AG09309 (cell line): ENCODE results near the gene TBC1D19.

Experiments used
- DNase-seq: peaks from one replicate; pipeline ENCODE4 v3.0.0-alpha.2; 2010; ENCODE audit warnings: low read depth
- H3K4me3 ChIP-seq: 2 replicates; pipeline ENCODE4 v1.5.1; 2011; ENCODE audit warnings: mild to moderate bottlenecking, low read depth, low read length, moderate library complexity; ENCODE audit not compliant: control insufficient read depth
- TF ChIP-seq, protein P1 (sequence below): IDR thresholded peaks from 2 replicates; pipeline ENCODE4 v1.5.1; 2011; ENCODE audit warnings: mild to moderate bottlenecking, low read depth, low read length, inconsistent platforms; ENCODE audit not compliant: insufficient read depth, control insufficient read depth; ENCODE audit errors: missing control alignments

The TBC1D19 gene

DNA sequence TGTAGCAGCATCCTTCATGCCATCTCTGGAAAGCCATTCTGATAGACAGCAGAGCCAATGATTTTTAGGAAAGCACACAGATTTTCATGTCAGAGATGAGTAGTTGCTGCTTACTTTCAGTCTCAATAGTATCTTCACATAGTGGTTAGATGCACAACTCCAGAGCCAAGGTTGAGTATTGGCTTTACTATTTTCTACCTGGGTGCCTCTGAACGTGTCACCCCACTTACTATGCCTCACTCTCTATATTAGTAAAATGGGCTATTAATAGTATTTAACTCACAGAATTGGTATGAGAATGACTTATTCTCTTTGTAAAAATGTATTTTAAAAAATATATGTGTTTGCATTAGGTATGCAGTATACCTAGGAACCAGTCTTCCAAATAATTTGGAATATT, 168.0 kb downstream of the TBC1D19 start:
- no peak for DNase-seq
- TF ChIP-seq, protein P1, sequence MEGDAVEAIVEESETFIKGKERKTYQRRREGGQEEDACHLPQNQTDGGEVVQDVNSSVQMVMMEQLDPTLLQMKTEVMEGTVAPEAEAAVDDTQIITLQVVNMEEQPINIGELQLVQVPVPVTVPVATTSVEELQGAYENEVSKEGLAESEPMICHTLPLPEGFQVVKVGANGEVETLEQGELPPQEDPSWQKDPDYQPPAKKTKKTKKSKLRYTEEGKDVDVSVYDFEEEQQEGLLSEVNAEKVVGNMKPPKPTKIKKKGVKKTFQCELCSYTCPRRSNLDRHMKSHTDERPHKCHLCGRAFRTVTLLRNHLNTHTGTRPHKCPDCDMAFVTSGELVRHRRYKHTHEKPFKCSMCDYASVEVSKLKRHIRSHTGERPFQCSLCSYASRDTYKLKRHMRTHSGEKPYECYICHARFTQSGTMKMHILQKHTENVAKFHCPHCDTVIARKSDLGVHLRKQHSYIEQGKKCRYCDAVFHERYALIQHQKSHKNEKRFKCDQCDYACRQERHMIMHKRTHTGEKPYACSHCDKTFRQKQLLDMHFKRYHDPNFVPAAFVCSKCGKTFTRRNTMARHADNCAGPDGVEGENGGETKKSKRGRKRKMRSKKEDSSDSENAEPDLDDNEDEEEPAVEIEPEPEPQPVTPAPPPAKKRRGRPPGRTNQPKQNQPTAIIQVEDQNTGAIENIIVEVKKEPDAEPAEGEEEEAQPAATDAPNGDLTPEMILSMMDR = no peak
- no peak overlapping the region for H3K4me3 ChIP-seq

DNA sequence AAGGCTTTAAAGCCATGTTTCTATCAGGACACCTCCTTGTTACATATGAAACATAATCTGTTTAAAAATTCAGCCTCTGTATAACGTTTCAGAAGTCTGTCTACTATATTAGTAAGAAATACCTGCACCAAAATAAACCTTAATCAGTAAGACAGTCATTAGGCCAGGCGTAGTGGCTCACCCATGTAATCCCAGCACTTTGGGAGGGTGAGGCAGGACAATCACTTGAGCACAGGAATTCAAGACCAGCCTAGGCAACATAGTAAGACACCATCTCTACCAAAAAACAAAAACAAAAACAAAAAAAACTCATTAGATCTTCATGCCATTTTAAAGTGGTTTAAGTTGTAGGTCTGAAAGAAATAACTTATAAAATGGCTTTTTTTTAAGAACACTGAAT, 169.3 kb downstream of the TBC1D19 start:
- no peak for DNase-seq
- TF ChIP-seq, protein P1 = no peak
- H3K4me3 ChIP-seq = no peak overlapping the region

DNA sequence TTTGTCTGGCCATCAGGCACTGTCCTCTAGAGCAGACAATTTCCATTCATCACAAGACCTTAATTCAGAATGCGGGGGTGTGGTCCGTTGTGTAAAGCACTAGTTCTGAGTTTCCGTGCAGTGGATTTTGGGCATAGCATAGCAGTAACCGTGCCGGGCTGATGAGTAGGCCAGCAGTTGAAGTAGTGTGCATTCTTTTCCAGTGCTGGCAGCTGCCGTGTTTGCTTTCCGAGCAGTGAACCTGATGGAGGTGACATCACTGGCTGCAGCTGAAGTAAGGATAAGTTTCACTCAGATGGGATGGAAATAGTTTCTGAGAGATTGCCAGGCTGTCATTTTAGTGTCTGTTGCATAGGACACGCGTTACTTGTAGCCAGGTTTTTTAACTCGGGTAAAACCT, 169.7 kb downstream of the TBC1D19 start:
- H3K4me3 ChIP-seq = no peak overlapping the region
- peak; percentile 20 for DNase-seq
- TF ChIP-seq, protein P1 = no peak

DNA sequence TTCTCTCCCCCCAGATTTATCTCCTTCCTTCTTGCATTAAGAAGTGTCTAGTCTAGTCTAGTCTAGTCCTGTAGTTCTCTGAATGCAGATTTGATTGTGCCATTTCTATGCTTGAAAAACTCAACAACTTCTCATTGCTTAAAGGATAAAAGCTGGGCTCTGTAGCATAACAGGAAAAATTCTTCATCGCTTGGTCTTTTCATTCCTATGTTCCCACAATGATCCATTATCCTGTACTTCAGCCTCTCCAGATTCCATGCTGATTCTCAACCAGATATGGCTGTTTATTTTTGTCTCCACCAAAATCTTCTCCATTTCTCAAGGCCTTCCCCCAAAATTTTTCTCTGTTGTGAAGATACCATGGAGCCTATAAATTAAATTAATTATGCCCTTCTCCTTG, 173.9 kb downstream of the TBC1D19 start:
- TF ChIP-seq, protein P1 = no peak
- DNase-seq = no peak

DNA sequence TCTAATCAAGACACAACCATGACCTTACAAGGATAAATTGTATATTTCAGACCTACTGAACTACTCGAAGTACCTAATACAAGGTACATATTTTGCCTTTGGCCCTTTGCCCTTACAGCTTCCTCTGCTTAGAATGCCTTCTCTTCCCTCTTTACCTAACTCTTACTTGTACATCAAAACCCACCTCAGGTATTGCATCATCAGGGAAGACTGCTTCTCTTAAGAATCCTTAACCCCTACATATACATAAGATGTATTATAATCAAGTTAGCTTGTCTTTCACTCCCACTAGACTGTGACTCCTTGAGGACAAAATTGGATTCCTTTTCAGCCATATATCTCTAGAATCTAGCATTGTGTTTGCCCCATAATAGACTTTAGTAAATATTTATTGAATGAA, 175.0 kb downstream of the TBC1D19 start:
- no peak for DNase-seq
- H3K4me3 ChIP-seq = no peak overlapping the region
- TF ChIP-seq, protein P1 = no peak

More for the DNA sequence above, 173.9 kb downstream of the TBC1D19 start:
- no peak overlapping the region for H3K4me3 ChIP-seq

DNA sequence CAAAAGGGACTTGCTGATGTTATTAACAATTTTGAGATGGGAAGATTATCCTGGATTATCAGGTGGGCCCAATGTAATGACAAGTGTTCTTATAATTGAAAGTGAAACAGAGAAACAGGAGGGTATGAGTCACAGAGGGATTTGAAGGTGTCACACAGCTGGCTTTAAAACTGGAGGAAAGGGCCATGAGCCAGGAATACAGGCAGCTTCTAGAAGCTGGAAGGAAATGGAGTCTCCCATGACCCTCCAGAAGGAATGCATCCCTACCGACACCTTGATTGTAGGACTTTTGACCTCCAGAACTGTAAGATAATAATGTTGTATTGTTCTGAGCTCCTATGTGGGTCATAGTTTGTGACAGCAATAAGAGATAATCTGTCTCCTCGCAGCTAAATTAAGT, 178.8 kb downstream of the TBC1D19 start:
- no peak for DNase-seq

More for the DNA sequence above, 178.8 kb downstream of the TBC1D19 start:
- TF ChIP-seq, protein P1 = no peak
- no peak overlapping the region for H3K4me3 ChIP-seq
